Measurements from ENCODE around the gene CUEDC1. TPM values are rescaled to one million over a fixed set of nuclear protein-coding genes. Genes with fewer than 3 reads are reported as not detected.

CUEDC1 gene
- total and polyA plus RNA-seq, 2 of the 13 experiments (the other 11 are each of a cell fraction or from before 2014, with no cell fraction given): 7.4 to 12.9 TPM

DNA sequence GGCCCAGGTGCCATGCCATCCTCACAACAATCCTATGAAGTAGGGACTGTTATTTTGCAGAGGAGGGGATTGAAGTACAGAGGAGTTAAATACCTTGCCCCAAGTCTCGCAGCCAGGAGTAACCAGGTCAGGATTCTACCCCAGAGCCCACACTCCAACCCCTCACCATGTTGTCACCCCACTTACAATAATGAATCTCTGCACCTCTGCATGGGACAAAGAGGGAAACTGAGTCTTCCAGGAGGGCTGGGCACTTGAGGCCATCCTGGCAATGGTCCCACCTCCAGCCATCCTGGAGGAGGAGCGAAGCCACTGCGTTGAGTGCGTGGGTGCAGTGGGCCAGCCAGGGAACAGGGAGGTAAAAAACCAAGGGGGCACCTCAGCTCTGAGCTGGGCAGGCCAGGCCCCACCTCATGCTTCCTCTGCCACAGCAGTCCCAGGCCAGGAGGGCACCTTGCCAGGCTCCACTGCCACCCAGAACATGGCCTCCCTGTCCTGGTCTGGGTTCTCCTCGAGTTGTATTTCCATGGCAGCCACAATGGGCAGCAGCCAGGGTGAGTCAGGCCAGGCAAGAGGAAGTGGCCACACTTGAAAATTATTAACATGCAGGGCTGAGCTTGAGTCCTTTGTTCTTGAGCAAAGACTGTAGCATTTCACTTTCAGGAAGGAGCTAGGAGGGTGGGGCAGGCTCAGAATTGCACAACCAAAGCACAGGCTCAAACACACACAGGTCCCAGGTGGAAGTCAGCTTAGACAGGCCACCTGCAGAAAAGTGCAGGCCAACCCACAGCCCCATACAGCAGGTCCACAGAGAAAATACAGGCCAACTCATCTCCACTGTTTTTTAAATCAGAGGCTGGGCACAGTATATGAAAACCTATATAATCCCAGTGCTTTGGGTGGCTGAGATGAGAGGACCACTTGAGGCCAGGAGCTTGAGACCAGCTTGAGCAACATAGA, 52.1 kb downstream of the CUEDC1 start (continued):
- TF ChIP-seq ZNF678 (CRISPR knock-in tag; IDR thresholded peaks at IDR 0.05) (no peak), MBD4 (IDR thresholded peaks at IDR 0.05; ENCODE audit: borderline replicate concordance, low read length) (no peak), ZNF567 (CRISPR knock-in tag; IDR thresholded peaks at IDR 0.05; ENCODE audit: borderline replicate concordance) (no peak), ZNF501 (CRISPR knock-in tag; IDR thresholded peaks at IDR 0.05) (peak; percentile 93), ZNF138 (CRISPR knock-in tag; IDR thresholded peaks at IDR 0.05; ENCODE audit: low read depth) (no peak), ZSCAN22 (CRISPR knock-in tag; IDR thresholded peaks at IDR 0.05) (no peak), ZNF709 (CRISPR knock-in tag; IDR thresholded peaks at IDR 0.05) (no peak), MIER3 (CRISPR knock-in tag; IDR thresholded peaks at IDR 0.05; ENCODE audit: borderline replicate concordance) (peak; percentile 93; the same call in 1 of the 2 replicates), KAT2B (IDR thresholded peaks at IDR 0.05; ENCODE audit: borderline replicate concordance, low read depth, low read length) (no peak), ZNF572 (CRISPR knock-in tag; IDR thresholded peaks at IDR 0.05) (no peak; the same call in 1 of the 2 replicates)
- TF ChIP-seq, protein P1, sequence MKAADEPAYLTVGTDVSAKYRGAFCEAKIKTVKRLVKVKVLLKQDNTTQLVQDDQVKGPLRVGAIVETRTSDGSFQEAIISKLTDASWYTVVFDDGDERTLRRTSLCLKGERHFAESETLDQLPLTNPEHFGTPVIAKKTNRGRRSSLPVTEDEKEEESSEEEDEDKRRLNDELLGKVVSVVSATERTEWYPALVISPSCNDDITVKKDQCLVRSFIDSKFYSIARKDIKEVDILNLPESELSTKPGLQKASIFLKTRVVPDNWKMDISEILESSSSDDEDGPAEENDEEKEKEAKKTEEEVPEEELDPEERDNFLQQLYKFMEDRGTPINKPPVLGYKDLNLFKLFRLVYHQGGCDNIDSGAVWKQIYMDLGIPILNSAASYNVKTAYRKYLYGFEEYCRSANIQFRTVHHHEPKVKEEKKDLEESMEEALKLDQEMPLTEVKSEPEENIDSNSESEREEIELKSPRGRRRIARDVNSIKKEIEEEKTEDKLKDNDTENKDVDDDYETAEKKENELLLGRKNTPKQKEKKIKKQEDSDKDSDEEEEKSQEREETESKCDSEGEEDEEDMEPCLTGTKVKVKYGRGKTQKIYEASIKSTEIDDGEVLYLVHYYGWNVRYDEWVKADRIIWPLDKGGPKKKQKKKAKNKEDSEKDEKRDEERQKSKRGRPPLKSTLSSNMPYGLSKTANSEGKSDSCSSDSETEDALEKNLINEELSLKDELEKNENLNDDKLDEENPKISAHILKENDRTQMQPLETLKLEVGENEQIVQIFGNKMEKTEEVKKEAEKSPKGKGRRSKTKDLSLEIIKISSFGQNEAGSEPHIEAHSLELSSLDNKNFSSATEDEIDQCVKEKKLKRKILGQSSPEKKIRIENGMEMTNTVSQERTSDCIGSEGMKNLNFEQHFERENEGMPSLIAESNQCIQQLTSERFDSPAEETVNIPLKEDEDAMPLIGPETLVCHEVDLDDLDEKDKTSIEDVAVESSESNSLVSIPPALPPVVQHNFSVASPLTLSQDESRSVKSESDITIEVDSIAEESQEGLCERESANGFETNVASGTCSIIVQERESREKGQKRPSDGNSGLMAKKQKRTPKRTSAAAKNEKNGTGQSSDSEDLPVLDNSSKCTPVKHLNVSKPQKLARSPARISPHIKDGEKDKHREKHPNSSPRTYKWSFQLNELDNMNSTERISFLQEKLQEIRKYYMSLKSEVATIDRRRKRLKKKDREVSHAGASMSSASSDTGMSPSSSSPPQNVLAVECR (CRISPR knock-in tag; IDR thresholded peaks at IDR 0.05; ENCODE audit: borderline replicate concordance): peak; percentile 54; the same call in 1 of the 2 replicates
- TF ChIP-seq, protein P2, sequence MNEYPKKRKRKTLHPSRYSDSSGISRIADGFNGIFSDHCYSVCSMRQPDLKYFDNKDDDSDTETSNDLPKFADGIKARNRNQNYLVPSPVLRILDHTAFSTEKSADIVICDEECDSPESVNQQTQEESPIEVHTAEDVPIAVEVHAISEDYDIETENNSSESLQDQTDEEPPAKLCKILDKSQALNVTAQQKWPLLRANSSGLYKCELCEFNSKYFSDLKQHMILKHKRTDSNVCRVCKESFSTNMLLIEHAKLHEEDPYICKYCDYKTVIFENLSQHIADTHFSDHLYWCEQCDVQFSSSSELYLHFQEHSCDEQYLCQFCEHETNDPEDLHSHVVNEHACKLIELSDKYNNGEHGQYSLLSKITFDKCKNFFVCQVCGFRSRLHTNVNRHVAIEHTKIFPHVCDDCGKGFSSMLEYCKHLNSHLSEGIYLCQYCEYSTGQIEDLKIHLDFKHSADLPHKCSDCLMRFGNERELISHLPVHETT (CRISPR knock-in tag; conservative IDR thresholded peaks at IDR 0.05): peak; percentile 77
- TF ChIP-seq, protein P3, sequence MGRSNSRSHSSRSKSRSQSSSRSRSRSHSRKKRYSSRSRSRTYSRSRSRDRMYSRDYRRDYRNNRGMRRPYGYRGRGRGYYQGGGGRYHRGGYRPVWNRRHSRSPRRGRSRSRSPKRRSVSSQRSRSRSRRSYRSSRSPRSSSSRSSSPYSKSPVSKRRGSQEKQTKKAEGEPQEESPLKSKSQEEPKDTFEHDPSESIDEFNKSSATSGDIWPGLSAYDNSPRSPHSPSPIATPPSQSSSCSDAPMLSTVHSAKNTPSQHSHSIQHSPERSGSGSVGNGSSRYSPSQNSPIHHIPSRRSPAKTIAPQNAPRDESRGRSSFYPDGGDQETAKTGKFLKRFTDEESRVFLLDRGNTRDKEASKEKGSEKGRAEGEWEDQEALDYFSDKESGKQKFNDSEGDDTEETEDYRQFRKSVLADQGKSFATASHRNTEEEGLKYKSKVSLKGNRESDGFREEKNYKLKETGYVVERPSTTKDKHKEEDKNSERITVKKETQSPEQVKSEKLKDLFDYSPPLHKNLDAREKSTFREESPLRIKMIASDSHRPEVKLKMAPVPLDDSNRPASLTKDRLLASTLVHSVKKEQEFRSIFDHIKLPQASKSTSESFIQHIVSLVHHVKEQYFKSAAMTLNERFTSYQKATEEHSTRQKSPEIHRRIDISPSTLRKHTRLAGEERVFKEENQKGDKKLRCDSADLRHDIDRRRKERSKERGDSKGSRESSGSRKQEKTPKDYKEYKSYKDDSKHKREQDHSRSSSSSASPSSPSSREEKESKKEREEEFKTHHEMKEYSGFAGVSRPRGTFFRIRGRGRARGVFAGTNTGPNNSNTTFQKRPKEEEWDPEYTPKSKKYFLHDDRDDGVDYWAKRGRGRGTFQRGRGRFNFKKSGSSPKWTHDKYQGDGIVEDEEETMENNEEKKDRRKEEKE (IDR thresholded peaks at IDR 0.05): no peak
- TF ChIP-seq, protein P4, sequence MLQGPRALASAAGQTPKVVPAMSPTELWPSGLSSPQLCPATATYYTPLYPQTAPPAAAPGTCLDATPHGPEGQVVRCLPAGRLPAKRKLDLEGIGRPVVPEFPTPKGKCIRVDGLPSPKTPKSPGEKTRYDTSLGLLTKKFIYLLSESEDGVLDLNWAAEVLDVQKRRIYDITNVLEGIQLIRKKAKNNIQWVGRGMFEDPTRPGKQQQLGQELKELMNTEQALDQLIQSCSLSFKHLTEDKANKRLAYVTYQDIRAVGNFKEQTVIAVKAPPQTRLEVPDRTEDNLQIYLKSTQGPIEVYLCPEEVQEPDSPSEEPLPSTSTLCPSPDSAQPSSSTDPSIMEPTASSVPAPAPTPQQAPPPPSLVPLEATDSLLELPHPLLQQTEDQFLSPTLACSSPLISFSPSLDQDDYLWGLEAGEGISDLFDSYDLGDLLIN (CRISPR knock-in tag; IDR thresholded peaks at IDR 0.05; ENCODE audit: borderline replicate concordance): no peak
- TF ChIP-seq, protein P5, sequence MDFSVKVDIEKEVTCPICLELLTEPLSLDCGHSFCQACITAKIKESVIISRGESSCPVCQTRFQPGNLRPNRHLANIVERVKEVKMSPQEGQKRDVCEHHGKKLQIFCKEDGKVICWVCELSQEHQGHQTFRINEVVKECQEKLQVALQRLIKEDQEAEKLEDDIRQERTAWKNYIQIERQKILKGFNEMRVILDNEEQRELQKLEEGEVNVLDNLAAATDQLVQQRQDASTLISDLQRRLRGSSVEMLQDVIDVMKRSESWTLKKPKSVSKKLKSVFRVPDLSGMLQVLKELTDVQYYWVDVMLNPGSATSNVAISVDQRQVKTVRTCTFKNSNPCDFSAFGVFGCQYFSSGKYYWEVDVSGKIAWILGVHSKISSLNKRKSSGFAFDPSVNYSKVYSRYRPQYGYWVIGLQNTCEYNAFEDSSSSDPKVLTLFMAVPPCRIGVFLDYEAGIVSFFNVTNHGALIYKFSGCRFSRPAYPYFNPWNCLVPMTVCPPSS (IDR thresholded peaks at IDR 0.05): no peak
- TF ChIP-seq, protein P6, sequence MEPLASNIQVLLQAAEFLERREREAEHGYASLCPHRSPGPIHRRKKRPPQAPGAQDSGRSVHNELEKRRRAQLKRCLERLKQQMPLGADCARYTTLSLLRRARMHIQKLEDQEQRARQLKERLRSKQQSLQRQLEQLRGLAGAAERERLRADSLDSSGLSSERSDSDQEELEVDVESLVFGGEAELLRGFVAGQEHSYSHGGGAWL (CRISPR knock-in tag; IDR thresholded peaks at IDR 0.05): no peak

Data from HepG2 (cell line).